Suprapubic skin (tissue), 4 donors: Measurements from ENCODE around the gene CALY. TPM values are rescaled to one million over a fixed set of nuclear protein-coding genes. Genes with fewer than 3 reads are reported as not detected.
A peak's percentile ranks its signal among the peaks of the same experiment; 100 is the strongest.

Experiments
- DNase-seq, 2 donors: peaks; one replicate each; pipeline ENCODE4 v3.0.0-alpha.2; 2019; ENCODE audit warnings: low spot score in 2 of 2
- H3K27ac ChIP-seq: fragments of 200-600 bp; sonication (generic); one replicate; pipeline ENCODE4 v1.5.1; 2019
- H3K27me3 ChIP-seq: fragments of 200-600 bp; sonication (generic); one replicate; pipeline ENCODE4 v1.5.1; 2019
- H3K36me3 ChIP-seq: fragments of 200-600 bp; sonication (generic); one replicate; pipeline ENCODE4 v1.5.1; 2019
- H3K4me1 ChIP-seq: fragments of 200-600 bp; sonication (generic); one replicate; pipeline ENCODE4 v1.5.1; 2019
- H3K4me3 ChIP-seq: fragments of 200-600 bp; sonication (generic); one replicate; pipeline ENCODE4 v1.5.1; 2019; ENCODE audit warnings: mild to moderate bottlenecking
- H3K9me3 ChIP-seq: fragments of 200-600 bp; sonication (generic); one replicate; pipeline ENCODE4 v1.5.1; 2019
- CTCF ChIP-seq, 2 donors: fragments of 200-600 bp in 1 of 2; fragments of 450-650 bp in 1 of 2; sonication (generic) in 1 of 2; IDR thresholded peaks; one replicate each; pipeline ENCODE4 v1.5.1; 2016 to 2019; ENCODE audit warnings: antibody characterized with exemption in 2 of 2, mild to moderate bottlenecking in 1 of 2, moderate library complexity in 1 of 2
- EP300 ChIP-seq: sonication (generic); formaldehyde crosslinking; IDR thresholded peaks from one replicate; pipeline ENCODE4 v1.6.1; 2017; ENCODE audit warnings: antibody characterized with exemption
- POLR2A ChIP-seq, 2 donors: fragments of 450-650 bp; IDR thresholded peaks; one replicate each; pipeline ENCODE4 v1.6.1; 2017; ENCODE audit warnings: antibody characterized with exemption in 2 of 2, mild to moderate bottlenecking in 2 of 2, moderate library complexity in 2 of 2
- POLR2AphosphoS5 ChIP-seq, 3 donors: sonication (generic); formaldehyde crosslinking; IDR thresholded peaks; one replicate each; pipeline ENCODE4 v1.6.1; 2017; ENCODE audit warnings: antibody characterized with exemption in 3 of 3
- WGBS: methylation state at CpG from one replicate; pipeline ENCODE4 v1.1.5; 2018; 5-methylcytosine and 5-hydroxymethylcytosine counted together
- total RNA-seq, 4 donors: library from RNA; depleted of rRNA; stranded (reverse); fragments of >200 nt; gene quantifications; one replicate each; pipeline ENCODE4 v1.1.0, GENCODE V29; 2016

The CALY gene
- total RNA-seq, 4 donors from 2014 or later: 0.30 TPM; not detected in 3

DNA sequence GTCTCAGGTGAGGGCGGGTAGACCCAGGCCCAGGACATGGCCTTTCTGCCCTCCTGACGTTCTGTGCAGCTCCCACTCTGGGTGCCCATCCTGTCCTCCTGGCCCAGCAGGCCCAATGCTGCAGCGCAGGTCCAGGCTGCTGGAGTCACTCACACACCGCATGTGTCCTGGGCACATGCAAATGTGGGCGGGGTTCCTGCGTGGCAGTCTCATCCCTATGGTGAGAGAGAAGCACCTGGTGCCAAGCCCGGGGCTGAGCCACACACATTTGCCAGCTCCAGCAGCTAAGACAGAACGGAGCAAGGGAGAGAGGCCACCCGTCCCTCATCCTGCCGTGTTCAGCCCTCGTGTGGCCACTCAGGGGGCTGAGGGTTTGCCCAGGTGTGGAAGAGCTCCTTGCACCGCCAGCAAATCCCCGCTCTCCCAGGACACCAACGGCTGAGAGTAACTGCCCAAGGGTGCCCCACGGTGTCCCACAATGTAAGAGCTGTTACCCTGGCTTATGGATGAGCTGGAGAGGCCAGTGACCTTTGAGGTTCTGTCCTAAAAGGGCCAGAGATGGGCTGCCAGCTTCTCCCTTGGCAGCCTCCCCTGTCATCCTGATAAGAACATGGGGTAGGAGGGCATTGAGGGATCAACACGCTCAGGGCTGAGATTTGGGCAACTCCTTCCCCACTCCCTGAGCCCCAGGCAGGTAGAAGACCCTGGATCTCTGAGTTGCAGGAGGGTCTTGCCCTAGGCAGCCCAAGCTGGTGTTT, 16.7 kb upstream of the CALY start:
- Histone ChIP-seq H3K27me3 (peaks cover 8% of the 10 kb centered on the region), H3K4me1 (peaks cover 33% of the 10 kb centered on the region), H3K9me3 (no peaks in the 10 kb centered on the region), H3K4me3 (no peak overlapping the region), H3K27ac (no peak overlapping the region), H3K36me3 (no peaks in the 10 kb centered on the region)
- TF ChIP-seq POLR2AphosphoS5 (IDR thresholded peaks at IDR 0.05): no peak
- TF ChIP-seq EP300: no peak
- no peak for TF ChIP-seq CTCF (IDR thresholded peaks at IDR 0.05)
- no peak for TF ChIP-seq POLR2A (IDR thresholded peaks at IDR 0.05)
- DNase-seq: peak in 1 of 2 donors; percentile 64
- WGBS: 71% methylated on average over 1 of the region's 16 CpGs

DNA sequence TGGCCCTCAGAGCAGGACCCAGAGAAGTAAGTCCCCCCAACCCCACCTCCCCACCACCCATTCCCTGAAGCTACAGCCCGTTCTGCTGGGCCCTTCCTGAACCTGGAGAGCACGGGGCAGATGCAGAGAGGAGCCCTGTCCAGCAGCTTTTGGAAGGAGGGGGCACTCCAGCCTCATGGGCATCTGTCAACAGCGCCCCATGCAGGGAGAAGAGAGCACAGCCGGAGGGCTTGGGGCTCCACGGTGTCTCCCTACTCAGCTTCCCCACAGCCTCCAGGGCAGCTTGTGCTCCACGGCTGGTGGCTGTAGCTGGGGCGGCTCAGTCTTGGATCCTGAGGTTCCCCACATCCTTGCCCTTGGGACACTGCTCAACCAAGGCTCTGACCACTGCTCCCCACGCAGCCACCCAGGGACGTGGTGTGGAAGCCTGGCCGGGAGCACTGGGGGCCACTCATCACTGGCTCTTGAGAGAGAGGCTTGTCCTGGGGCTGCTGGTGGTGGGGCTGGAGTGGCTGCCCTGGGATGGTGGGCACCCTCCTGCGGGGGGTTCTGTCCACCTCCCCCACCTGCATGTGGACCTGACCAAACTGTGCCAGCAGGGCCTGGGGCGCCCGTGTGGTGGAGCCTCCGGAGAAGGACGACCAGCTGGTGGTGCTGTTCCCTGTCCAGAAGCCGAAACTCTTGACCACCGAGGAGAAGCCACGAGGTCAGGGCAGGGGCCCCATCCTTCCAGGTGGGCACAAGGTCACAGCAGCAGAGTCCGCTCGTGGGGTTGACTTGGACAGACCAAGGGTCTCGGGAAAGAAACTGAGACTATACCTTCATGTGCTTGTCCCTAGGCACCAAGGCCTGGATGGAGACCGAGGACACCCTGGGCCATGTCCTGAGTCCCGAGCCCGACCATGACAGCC, 15.0 kb upstream of the CALY start:
- peaks cover 25% of the 10 kb centered on the region for H3K27me3 ChIP-seq
- WGBS: 77% methylated on average over 17 of the region's 24 CpGs

GRCh38 chr10:133350950-133351329, 14.2 kb upstream of the CALY start:
- no peak overlapping the region for H3K4me3 ChIP-seq
- TF ChIP-seq EP300 (no peak), POLR2AphosphoS5 (IDR thresholded peaks at IDR 0.05) (no peak), POLR2A (IDR thresholded peaks at IDR 0.05) (no peak), CTCF (IDR thresholded peaks at IDR 0.05) (no peak)
- DNase-seq: no peak
- H3K9me3 ChIP-seq: no peaks in the 10 kb centered on the region
- peaks cover 14% of the 10 kb centered on the region for H3K4me1 ChIP-seq
- peaks cover 30% of the 10 kb centered on the region for H3K27me3 ChIP-seq
- no peak overlapping the region for H3K27ac ChIP-seq
- no peaks in the 10 kb centered on the region for H3K36me3 ChIP-seq
- 63% methylated on average over 3 of the region's 13 CpGs for WGBS

More for the DNA sequence above, 15.0 kb upstream of the CALY start:
- Histone ChIP-seq H3K4me1 (peaks cover 21% of the 10 kb centered on the region), H3K27ac (no peak overlapping the region), H3K36me3 (no peaks in the 10 kb centered on the region), H3K4me3 (no peak overlapping the region), H3K9me3 (no peaks in the 10 kb centered on the region)
- DNase-seq: peak in 1 of 2 donors; percentile 56
- TF ChIP-seq EP300 (no peak), POLR2AphosphoS5 (IDR thresholded peaks at IDR 0.05) (no peak), POLR2A (IDR thresholded peaks at IDR 0.05) (no peak), CTCF (IDR thresholded peaks at IDR 0.05) (no peak)

DNA sequence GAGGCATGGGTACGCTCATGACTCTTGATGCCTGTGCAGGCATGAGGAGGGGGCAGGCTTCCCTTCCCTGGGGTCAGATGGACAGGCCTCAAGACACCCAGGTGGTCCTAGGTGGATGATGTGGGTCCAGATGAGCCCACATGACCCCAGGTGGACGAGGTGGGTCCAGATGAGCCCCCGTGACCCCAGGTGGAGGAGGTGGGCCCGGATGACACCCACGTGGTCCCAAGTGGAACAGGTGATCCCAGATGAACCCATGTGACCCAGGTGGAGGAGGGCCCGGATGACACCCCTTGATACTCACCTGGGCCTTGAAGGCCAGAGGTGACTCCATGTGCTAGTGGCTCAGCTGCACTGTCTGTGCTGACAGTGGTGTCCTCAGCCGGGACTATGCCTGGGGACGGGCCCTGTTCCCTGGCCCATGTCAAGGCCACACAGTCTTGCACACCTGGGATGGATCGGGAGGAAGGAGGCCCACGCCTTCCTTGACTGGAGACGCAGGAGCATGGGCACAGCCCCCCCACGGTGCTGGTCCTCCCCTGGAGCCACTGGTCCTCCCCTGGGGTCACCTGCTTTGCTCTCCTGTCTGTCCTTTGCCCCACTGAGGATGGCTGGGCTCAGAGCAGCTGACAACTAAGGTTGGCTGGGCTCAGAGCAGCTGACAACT, 13.7 kb upstream of the CALY start:
- DNase-seq: peak in 1 of 2 donors; percentile 56
- TF ChIP-seq POLR2AphosphoS5 (IDR thresholded peaks at IDR 0.05): no peak
- TF ChIP-seq EP300: no peak
- no peak for TF ChIP-seq POLR2A (IDR thresholded peaks at IDR 0.05)
- TF ChIP-seq CTCF (IDR thresholded peaks at IDR 0.05): no peak
- Histone ChIP-seq H3K9me3 (no peaks in the 10 kb centered on the region), H3K36me3 (no peaks in the 10 kb centered on the region), H3K4me3 (no peak overlapping the region), H3K4me1 (peaks cover 13% of the 10 kb centered on the region), H3K27ac (no peak overlapping the region), H3K27me3 (peaks cover 30% of the 10 kb centered on the region)
- 83% methylated on average over 1 of the region's 12 CpGs for WGBS
